ENCODE measurements around the gene OR4F15.

The OR4F15 gene

GRCh38 chr15:101804375-101804774, 7.6 kb upstream of the OR4F15 start:
- no peak for DNase-seq

- no peak for DNase-seq
Observed at GRCh38 chr15:101804941-101805340, 7.1 kb upstream of the OR4F15 start.

- DNase-seq = no peak
Observed at GRCh38 chr15:101805605-101806345, 6.2 kb upstream of the OR4F15 start.

GRCh38 chr15:101807345-101807945, 4.6 kb upstream of the OR4F15 start:
- DNase-seq = no peak

- DNase-seq = no peak
Observed at GRCh38 chr15:101808201-101808600, 3.8 kb upstream of the OR4F15 start.

- no peak for DNase-seq
Observed at GRCh38 chr15:101810456-101810855, 1.5 kb upstream of the OR4F15 start.

GRCh38 chr15:101810876-101811275, 1.1 kb upstream of the OR4F15 start:
- DNase-seq = peak in 1 of 5 experiments; percentile 7

GRCh38 chr15:101813803-101814534, 2.0 kb downstream of the OR4F15 start:
- no peak for DNase-seq

- DNase-seq = no peak
Observed at GRCh38 chr15:101820781-101821180, 8.8 kb downstream of the OR4F15 start.

GRCh38 chr15:101827257-101827656, 15.3 kb downstream of the OR4F15 start:
- DNase-seq = no peak

- no peak for DNase-seq
Observed at GRCh38 chr15:101828774-101829173, 16.8 kb downstream of the OR4F15 start.

- DNase-seq = no peak
Observed at GRCh38 chr15:101841656-101842055, 29.7 kb downstream of the OR4F15 start.

- DNase-seq = no peak
Observed at GRCh38 chr15:101844916-101845315, 32.9 kb downstream of the OR4F15 start.

- DNase-seq = no peak
Observed at GRCh38 chr15:101852356-101852755, 40.4 kb downstream of the OR4F15 start.

Measured in T-helper 2 cell (primary cell).